Measurements from ENCODE around the gene SLCO3A1.

SLCO3A1 gene

DNA sequence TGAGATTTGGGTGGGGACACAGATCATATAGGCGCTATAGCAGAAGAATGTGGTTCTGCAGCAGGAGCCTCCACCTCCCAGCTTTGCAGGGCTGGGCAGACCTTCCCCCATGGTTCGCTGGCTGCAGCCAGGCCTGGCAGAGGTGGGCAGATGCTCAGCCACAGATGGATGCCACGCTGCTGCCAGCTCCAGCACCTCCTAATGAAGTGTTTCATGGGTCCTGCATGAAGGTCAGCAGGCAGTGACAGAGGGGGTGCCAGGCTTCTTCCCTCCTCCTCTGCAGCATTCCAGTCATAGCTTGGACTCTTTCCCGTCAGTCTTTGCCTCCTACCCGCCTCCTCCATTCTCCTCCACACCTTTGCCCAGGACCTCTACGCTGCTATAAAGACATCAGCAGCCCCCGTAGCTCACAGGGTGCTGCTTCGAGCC lies 85.9 kb downstream of the SLCO3A1 start:
- in situ Hi-C loops (cut with MboI; ENCODE audit: low sequenced_read_pairs, unreplicated experiment) = no loop called here
- no peak for DNase-seq (ENCODE audit: low spot score)
- no peak for TF ChIP-seq CTCF (IDR thresholded peaks at IDR 0.05; ENCODE audit: borderline replicate concordance, control extremely low read depth, extremely low read depth, insufficient read depth, missing control alignments)

- no peak for TF ChIP-seq CTCF (IDR thresholded peaks at IDR 0.05; ENCODE audit: borderline replicate concordance, control extremely low read depth, extremely low read depth, insufficient read depth, missing control alignments)
- in situ Hi-C loops (cut with MboI; ENCODE audit: low sequenced_read_pairs, unreplicated experiment) = no loop called here
- DNase-seq (ENCODE audit: low spot score) = no peak
Measured at GRCh38 chr15:91940496-91941381, 87.2 kb downstream of the SLCO3A1 start.

DNA sequence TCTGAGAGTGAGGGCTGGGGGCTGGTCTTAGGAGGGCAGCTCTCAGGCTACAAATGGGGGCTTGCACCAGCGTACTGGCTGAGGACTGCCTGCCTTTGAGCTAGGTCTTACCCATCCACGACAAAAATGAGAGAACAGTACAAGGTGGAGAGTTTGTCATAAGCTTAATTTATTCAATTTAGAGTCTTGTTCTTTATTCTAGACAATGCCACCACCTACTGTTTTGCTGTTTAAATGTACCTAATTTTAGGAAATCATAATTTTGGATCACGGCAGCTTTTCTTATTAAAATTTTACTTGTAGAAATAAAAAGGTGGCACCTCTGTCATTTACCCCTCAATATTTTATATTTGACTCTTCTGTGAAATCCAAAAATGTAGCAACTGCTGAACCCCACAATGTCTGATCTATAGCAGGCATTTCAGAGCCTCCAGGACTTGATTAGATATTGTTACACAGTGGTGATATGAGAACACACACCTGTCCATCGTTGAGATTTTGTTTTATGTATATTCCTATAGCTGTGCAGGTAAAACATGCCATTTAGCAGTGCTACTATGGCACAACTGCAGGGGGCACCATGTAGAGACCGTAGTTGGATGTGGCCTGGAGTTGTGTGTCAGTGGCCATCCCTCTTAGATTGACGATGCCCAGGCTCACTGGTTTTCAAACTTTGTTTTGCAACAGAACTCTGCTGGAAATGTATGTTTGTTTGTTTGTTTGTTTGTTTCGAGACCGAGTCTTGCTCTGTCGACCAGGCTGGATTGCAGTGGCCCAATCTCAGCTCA lies 88.6 kb downstream of the SLCO3A1 start:
- DNase-seq (ENCODE audit: low spot score) = no peak
- TF ChIP-seq CTCF (IDR thresholded peaks at IDR 0.05; ENCODE audit: borderline replicate concordance, control extremely low read depth, extremely low read depth, insufficient read depth, missing control alignments) = no peak
- in situ Hi-C loops (cut with MboI; ENCODE audit: low sequenced_read_pairs, unreplicated experiment) = no loop called here

GRCh38 chr15:91942720-91943394 lies 89.3 kb downstream of the SLCO3A1 start:
- in situ Hi-C loops (cut with MboI; ENCODE audit: low sequenced_read_pairs, unreplicated experiment) = no loop called here
- TF ChIP-seq CTCF (IDR thresholded peaks at IDR 0.05; ENCODE audit: borderline replicate concordance, control extremely low read depth, extremely low read depth, insufficient read depth, missing control alignments) = no peak
- DNase-seq (ENCODE audit: low spot score) = no peak

GRCh38 chr15:91944331-91944730 lies 90.8 kb downstream of the SLCO3A1 start:
- no peak for DNase-seq (ENCODE audit: low spot score)
- TF ChIP-seq CTCF (IDR thresholded peaks at IDR 0.05; ENCODE audit: borderline replicate concordance, control extremely low read depth, extremely low read depth, insufficient read depth, missing control alignments) = no peak
- in situ Hi-C loops (cut with MboI; ENCODE audit: low sequenced_read_pairs, unreplicated experiment) = no loop called here

DNA sequence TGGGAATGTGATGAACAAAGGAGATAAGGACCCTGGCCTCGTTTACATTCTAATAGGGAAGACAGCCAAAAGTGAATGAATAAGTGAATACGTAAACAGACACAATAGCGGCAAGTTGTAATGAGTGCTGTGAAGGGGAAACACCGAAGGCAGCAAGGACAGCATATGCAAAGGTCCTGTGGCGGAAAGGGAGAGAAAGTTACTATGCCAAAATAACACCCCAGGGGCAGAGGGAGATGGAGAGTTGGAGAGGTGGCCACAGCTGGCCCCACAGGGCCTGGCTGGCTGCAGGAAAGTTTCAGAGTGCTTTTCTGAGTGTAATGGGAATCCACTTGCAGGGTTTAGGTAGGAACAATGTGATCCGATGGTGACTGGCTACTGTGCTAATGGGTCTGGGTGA lies 91.9 kb downstream of the SLCO3A1 start:
- in situ Hi-C loops (cut with MboI; ENCODE audit: low sequenced_read_pairs, unreplicated experiment) = no loop called here
- TF ChIP-seq CTCF (IDR thresholded peaks at IDR 0.05; ENCODE audit: borderline replicate concordance, control extremely low read depth, extremely low read depth, insufficient read depth, missing control alignments) = no peak
- DNase-seq (ENCODE audit: low spot score) = no peak

All from GM13976 (cell line).